C1 segment of cervical spinal cord (tissue), 14 donors: ENCODE measurements around the gene SEBOX.
"Not testable (repeated sequence)": the region's sequence is repeated elsewhere in the genome, so short reads cannot be mapped to it uniquely, and the experiment has no call there.

ENCODE experiments used
- DNase-seq, 14 donors: peaks; one replicate each; lab custom pipeline; 2025; lab: John Stamatoyannopoulos, UW

Gene SEBOX

DNA sequence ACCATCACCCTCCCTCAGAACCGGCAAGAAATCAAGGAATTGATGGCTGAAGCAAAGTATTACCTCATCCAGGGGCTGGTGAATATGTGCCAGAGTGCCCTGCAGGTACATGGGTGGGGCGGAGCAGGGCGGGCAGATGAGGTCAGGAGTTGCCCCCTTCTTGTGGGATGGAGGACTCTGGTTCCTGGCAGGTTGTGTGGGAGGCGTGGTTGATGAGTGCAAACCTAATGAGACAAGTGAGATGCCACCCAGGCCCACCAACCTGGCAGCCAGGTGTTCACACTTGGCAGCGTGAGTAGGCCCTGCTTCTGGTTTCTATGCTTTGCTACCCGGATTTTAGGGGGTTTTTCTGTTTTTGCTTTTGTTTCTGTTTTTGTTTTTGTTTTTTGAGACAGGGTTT is 24.6 kb downstream of the SEBOX start:
- DNase-seq = no peak

GRCh38 chr17:28339431-28339830 is 25.6 kb downstream of the SEBOX start:
- no peak for DNase-seq

GRCh38 chr17:28338769-28339212 is 26.2 kb downstream of the SEBOX start:
- DNase-seq = not testable (repeated sequence)

GRCh38 chr17:28338056-28338768 is 26.8 kb downstream of the SEBOX start:
- DNase-seq = no peak

- peak in 1 of 14 donors; percentile 21 for DNase-seq
Observed at GRCh38 chr17:28335959-28336871, 28.8 kb downstream of the SEBOX start.

GRCh38 chr17:28335201-28335958 is 29.6 kb downstream of the SEBOX start, which contains the start of the genes IFT20 and TNFAIP1:
Gene IFT20, minus strand, starts transcription at chr17:28335472. Its CDS starts 3,487 bp downstream, at chr17:28331985.
Gene TNFAIP1, plus strand, starts transcription at chr17:28335761. Its CDS starts 3,761 bp downstream, at chr17:28339522.
- peak; percentile 89 to 100 (median 98) for DNase-seq

DNA sequence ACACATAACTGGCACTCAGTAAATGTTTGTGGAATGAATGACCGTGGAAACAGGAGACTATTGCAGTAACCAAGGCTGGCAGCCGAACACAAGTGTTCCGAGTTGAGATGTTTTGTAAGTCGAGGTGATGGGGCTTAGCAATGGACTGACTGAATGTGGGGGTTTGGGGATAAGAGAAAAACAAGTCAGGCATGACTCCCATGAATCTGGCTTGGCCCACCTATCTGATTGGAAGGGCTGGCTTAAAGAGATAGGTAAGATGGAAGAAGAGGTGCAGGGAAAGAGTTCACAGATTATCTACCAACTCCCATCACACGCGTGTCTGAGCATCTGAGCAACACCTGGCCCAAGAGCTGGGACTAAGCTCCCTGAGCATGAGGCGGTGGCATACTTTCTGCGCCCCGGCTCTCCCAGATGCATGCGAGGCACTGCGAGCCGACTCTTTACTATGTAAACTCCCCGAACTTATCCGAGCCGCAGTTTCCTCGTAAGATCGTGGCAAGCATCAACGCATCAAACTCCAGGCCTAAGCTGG is 30.3 kb downstream of the SEBOX start:
- no peak for DNase-seq

- DNase-seq = no peak
Observed at GRCh38 chr17:28334171-28334570, 30.8 kb downstream of the SEBOX start.

DNA sequence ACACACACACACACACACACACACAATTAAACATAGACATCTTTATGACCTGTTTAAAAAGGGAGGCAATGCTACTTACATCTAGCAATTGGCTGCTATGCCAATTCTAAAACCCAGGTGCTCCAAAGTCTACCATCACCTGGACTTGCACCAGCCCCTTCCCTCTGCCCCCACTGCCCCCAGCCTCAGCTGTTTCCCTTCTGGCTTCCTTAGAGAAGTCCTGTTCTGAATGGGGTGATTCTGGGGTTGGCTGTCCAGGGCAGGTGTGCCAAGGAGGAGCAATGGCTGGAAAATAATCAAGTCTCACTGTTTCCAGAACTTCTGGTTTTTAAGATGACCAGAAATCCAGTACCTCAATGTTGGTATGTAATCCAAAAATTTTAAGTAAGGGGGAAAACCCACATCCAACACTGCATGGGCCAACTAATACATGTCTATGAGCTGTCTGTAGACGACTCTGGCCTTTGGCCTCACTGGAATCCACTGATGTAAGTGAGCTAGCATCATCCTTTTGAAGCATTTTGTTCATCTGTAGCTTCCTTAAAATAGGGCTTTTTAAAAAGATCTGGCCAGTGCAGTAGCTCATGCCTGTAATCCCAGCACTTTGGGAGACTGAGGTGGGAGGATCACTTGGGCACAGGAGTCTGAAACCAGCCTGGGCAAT is 31.8 kb downstream of the SEBOX start:
- no peak for DNase-seq

DNA sequence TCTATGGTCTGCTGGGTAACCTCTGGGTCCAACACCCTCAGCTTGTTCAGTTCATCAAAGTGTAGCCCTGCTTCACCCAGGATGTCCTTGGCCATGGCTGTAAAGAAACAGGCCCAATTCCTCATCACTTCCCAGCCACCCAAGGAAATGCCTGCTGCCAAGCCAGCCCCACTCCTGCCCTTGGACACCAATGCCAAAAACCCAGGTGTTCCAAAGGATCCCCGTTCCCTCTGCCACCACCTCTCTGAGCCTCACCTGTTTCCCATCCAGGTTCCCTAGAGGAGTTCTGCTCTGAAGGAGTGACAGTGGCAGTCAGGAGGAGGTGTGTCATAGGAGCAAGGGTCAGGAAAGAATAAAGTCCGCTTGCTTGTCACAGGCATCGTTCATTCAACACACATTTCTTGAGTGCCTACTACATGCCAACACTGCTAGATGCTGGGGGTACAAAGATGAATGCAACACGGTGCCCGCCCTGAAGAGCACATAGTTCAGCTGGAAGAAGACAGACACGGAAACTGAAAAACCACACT is 33.0 kb downstream of the SEBOX start:
- DNase-seq = no peak

- DNase-seq = no peak
Observed at GRCh38 chr17:28330671-28331070, 34.3 kb downstream of the SEBOX start.

- no peak for DNase-seq
Observed at GRCh38 chr17:28328325-28328724, 36.7 kb downstream of the SEBOX start.

DNA sequence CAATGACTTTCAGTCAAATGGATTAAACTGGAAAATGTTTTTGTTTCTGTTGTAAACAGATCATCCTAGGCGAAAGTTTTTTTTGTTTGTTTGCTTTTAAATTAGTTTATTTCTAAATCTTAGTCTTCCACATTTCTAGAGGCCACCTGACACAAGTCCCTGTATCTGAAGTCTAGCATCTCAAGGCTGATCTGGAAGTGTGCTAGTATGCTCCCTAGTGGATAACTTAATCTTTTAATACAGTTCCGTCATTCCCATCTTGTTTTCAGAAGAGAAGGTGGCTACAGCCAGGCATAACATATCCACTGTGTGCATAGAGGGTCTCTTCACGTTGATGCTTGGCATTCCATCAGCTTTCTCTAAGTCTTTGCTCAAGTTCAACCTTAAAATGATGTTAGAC is 37.3 kb downstream of the SEBOX start:
- no peak for DNase-seq

GRCh38 chr17:28327031-28327607 is 37.9 kb downstream of the SEBOX start:
- DNase-seq = no peak

DNA sequence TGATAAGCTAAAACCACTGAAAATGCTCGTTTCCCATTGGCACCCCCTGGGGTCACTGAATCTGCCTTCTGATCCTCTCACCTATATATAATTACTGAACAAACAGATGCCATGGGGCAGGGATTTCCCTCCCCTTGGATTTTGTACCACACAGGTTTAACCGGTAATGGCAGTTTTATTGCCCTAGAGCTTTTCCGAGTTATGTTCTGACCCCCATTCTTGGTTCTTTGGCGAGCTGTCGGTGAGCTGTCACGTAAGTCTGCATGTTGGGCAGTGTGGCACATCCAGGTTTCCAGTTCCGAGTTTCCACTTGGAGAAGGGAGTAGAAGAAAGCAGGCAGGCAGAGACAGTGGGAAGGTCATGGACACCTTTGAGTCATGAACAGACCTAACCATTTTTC is 38.9 kb downstream of the SEBOX start:
- no peak for DNase-seq

DNA sequence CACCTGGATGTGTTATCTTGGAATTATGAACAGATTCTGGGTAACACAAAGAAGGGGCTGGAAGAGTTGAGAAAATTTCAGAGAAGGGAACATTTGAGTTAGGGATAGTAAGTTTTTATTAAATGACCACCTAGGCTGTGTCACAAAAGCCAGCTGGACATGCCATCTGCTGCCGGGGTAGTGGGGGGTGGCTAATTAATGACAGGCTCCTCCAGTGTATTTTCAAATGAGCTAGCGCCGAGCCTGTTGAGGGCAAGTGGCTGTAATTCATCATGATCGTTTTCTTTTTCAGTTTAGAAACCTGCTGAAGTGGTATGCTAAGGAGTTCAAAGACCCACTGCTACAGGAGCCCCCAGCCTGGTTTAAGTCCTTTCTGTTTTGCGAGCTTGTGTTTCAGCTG is 39.8 kb downstream of the SEBOX start:
- peak in 1 of 14 donors; percentile 30 for DNase-seq

DNA sequence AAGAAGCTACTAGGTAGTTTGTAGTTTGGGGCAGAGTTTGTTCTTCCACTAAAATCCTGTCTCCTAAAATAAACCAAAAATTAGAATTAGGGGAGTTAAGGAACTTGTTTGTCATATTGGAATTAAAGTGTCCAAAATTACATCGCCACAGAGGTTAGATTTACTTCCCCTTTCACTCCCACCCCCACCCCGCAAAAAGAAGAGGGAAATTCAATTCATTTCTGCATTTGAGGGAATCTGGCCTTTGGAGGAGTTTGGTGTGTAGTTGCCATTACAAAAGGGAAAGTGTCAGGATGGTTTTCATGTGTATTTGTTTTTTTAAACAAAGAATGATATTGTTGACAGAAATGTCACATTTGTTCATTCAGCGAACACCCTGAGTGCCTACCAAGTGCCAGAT is 40.2 kb downstream of the SEBOX start:
- DNase-seq = no peak

DNA sequence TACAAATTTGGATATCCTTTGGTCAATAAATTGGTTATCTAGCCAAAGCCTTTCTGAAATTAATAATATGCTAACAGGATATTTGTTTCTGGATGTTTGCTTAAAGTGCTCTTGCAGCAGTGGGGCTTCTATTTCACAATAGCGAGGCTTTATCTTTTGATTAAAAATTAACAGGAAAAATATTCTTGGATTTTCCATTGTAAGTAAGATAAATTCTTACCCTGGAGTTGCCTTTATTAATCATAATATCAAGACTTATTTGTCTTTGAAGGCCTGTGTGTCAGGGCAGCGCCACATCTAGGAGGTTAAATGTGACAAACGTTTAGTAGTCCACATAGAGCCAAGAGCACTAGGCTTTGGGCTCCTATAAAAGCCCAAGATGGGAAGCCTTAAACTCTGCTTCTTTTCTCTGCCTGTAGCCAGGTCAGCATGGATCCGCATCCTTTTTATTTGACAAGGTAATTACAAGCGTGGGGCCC is 40.7 kb downstream of the SEBOX start:
- no peak for DNase-seq

- DNase-seq = no peak
Observed at GRCh38 chr17:28320215-28321061, 44.6 kb downstream of the SEBOX start.
